ENCODE results near the gene PGAP2. TPM values are rescaled to one million over a fixed set of nuclear protein-coding genes. Genes with fewer than 3 reads are reported as not detected.

The PGAP2 gene
- total RNA-seq, 1 experiment from 2014 or later, result 37.4 TPM

GRCh38 chr11:3830730-3831129 lies 22.4 kb downstream of the PGAP2 start:
- Histone ChIP-seq H3K79me1 (ENCODE audit: insufficient read depth, low read depth, low read length, poor library complexity, severe bottlenecking) (no peaks in the 10 kb centered on the region), H3K4me1 (ENCODE audit: insufficient read depth, low read length) (peaks cover 23% of the 10 kb centered on the region), H4K20me1 (ENCODE audit: control insufficient read depth, insufficient read depth, insufficient read length) (peaks cover 6% of the 10 kb centered on the region), H2BK120ac (ENCODE audit: low read depth, low read length, poor library complexity, severe bottlenecking) (no peak overlapping the region), H2BK12ac (ENCODE audit: insufficient read length, low read depth, low read length) (no peak overlapping the region), H3K27me3 (ENCODE audit: insufficient read depth, low read length) (no peaks in the 10 kb centered on the region), H2BK20ac (ENCODE audit: low read depth, low read length, poor library complexity, severe bottlenecking) (no peak overlapping the region), H3K4me2 (ENCODE audit: insufficient read depth, insufficient read length, low read length) (no peak overlapping the region), H3K56ac (ENCODE audit: insufficient read length, low read depth, low read length) (no peak overlapping the region), H3K79me2 (ENCODE audit: insufficient read depth, low read length) (no peaks in the 10 kb centered on the region), H2AFZ (ENCODE audit: low read length) (no peak overlapping the region), H2BK5ac (ENCODE audit: insufficient read length, low read length) (no peak overlapping the region), H4K8ac (replicated peaks; ENCODE audit: insufficient read length, low read depth, low read length) (no peak overlapping the region), H3K27ac (ENCODE audit: insufficient read length, low read depth, low read length) (no peak overlapping the region), H2BK15ac (ENCODE audit: low read depth, low read length) (no peak overlapping the region), H3K14ac (ENCODE audit: insufficient read depth, low read length) (no peak overlapping the region), H3K9me3 (ENCODE audit: control insufficient read depth, low read depth, low read length) (no peaks in the 10 kb centered on the region), H3T11ph (ENCODE audit: low read length) (no peak overlapping the region), H4K91ac (ENCODE audit: insufficient read length, low read depth, low read length) (no peak overlapping the region), H3K18ac (ENCODE audit: insufficient read length, low read depth, low read length) (no peak overlapping the region), H3K4ac (ENCODE audit: low read depth, low read length) (no peak overlapping the region), H2AK5ac (ENCODE audit: insufficient read length, low read length) (no peak overlapping the region), H3K9ac (ENCODE audit: extremely low read depth, insufficient read length, low read length) (no peak overlapping the region), H4K5ac (ENCODE audit: insufficient read length, low read depth, low read length) (no peak overlapping the region), H3K23me2 (ENCODE audit: insufficient read length, low read depth, low read length, poor library complexity, severe bottlenecking) (no peaks in the 10 kb centered on the region), H3K23ac (ENCODE audit: insufficient read length, low read depth, low read length) (no peak overlapping the region)
- Mint-ChIP-seq H3K4me1 (peaks cover 52 to 53% of the 10 kb centered on the region in 2 experiments), H3K27me3 (ENCODE audit: low read depth) (no peaks in the 10 kb centered on the region), H3K36me3 (ENCODE audit: insufficient read depth in 1 of 3, low read depth in 3 of 3) (peaks cover 39 to 55% (median 39%) of the 10 kb centered on the region in 3 experiments), H3K9me3 (no peaks in the 10 kb centered on the region), H3K27ac (no peak overlapping the region; a peak in 1 of 7 replicates), H3K4me3 (no peak overlapping the region)
- WGBS (ENCODE audit: extremely low coverage, insufficient read length, low lambda C conversion rate), result no CpG with 5 or more reads among the region's 1 CpG
- TF ChIP-seq, protein P1, sequence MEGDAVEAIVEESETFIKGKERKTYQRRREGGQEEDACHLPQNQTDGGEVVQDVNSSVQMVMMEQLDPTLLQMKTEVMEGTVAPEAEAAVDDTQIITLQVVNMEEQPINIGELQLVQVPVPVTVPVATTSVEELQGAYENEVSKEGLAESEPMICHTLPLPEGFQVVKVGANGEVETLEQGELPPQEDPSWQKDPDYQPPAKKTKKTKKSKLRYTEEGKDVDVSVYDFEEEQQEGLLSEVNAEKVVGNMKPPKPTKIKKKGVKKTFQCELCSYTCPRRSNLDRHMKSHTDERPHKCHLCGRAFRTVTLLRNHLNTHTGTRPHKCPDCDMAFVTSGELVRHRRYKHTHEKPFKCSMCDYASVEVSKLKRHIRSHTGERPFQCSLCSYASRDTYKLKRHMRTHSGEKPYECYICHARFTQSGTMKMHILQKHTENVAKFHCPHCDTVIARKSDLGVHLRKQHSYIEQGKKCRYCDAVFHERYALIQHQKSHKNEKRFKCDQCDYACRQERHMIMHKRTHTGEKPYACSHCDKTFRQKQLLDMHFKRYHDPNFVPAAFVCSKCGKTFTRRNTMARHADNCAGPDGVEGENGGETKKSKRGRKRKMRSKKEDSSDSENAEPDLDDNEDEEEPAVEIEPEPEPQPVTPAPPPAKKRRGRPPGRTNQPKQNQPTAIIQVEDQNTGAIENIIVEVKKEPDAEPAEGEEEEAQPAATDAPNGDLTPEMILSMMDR (conservative IDR thresholded peaks at IDR 0.05), result no peak
- no peak for DNase-seq
